ENCODE results near the gene DMD. TPM values are rescaled to one million over a fixed set of nuclear protein-coding genes. Genes with fewer than 3 reads are reported as not detected.
A peak's percentile ranks its signal among the peaks of the same experiment; 100 is the strongest.

The DMD gene
- total RNA-seq, 1 donor from 2014 or later: 30.6 TPM

DNA sequence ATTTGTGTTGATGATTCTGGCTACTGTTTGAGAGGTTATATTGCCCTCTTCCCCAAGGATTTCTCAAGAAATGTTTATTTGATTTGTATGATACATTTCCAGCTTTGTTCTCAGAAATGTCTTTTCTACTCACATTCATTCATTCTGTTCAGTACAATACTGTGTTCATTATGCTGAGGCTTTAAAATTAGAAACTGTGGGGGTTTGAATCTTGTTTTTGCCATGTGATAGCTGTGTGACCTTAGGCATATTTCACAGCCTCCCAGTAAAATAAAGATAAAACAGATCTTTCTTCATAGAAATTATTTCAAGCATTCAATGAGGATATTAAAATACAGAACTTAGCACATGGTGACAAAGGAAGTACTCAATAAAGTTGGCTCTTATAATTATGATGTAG is 123.9 kb downstream of the DMD start:
- no peaks in the 10 kb centered on the region for H3K9me3 Mint-ChIP-seq
- Histone ChIP-seq H3K27me3 (no peaks in the 10 kb centered on the region), H3K4me1 (no peaks in the 10 kb centered on the region), H3K4me2 (no peak overlapping the region), H4K20me1 (ENCODE audit: low read depth) (no peaks in the 10 kb centered on the region), H3K27ac (no peak overlapping the region), H3F3A (ENCODE audit: low read depth) (no peaks in the 10 kb centered on the region), H3K4me3 (no peak overlapping the region), H3K9me3 (ENCODE audit: low read depth) (no peaks in the 10 kb centered on the region), H3K79me2 (ENCODE audit: low read depth) (no peaks in the 10 kb centered on the region), H2AFZ (replicated peaks) (no peak overlapping the region), H3K9ac (no peak overlapping the region), H3K36me3 (no peaks in the 10 kb centered on the region)
- no peaks in the 10 kb centered on the region for H3K36me3 Mint-ChIP-seq
- no peaks in the 10 kb centered on the region for H3K27me3 Mint-ChIP-seq (ENCODE audit: insufficient read depth, low read depth)
- DNase-seq (ENCODE audit: low spot score): no peak
- no peak overlapping the region for H3K4me3 Mint-ChIP-seq
- TF ChIP-seq EZH2 (IDR thresholded peaks at IDR 0.05): no peak
- TF ChIP-seq, protein P1, sequence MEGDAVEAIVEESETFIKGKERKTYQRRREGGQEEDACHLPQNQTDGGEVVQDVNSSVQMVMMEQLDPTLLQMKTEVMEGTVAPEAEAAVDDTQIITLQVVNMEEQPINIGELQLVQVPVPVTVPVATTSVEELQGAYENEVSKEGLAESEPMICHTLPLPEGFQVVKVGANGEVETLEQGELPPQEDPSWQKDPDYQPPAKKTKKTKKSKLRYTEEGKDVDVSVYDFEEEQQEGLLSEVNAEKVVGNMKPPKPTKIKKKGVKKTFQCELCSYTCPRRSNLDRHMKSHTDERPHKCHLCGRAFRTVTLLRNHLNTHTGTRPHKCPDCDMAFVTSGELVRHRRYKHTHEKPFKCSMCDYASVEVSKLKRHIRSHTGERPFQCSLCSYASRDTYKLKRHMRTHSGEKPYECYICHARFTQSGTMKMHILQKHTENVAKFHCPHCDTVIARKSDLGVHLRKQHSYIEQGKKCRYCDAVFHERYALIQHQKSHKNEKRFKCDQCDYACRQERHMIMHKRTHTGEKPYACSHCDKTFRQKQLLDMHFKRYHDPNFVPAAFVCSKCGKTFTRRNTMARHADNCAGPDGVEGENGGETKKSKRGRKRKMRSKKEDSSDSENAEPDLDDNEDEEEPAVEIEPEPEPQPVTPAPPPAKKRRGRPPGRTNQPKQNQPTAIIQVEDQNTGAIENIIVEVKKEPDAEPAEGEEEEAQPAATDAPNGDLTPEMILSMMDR (IDR thresholded peaks at IDR 0.05): no peak
- TF ChIP-seq EZH2phosphoT487 (IDR thresholded peaks at IDR 0.05): no peak
- H3K27ac Mint-ChIP-seq: no peak overlapping the region
- H3K4me1 Mint-ChIP-seq: no peaks in the 10 kb centered on the region

DNA sequence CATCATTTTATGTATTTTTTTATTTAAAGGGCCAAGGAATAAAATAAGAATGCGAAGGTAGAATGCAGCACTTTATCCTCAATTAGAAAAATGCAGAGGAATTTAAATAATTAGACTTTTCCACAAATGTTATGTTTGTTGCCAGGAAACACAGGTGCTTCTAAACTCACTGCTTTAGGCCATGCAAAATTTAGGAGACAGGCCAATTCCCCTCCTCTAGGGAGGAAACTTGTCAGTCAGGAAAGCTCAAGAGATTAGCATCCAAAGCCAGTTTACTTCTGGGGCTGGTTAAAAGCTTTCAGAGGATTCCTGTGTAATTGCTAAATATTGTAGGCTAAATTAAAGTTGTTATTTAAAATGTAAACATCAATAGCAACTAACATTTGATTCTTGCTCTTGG is 124.5 kb downstream of the DMD start:
- DNase-seq (ENCODE audit: low spot score): peak; percentile 19
- Histone ChIP-seq H3K36me3 (no peaks in the 10 kb centered on the region), H3K27me3 (no peaks in the 10 kb centered on the region), H3F3A (ENCODE audit: low read depth) (no peaks in the 10 kb centered on the region), H4K20me1 (ENCODE audit: low read depth) (no peaks in the 10 kb centered on the region), H2AFZ (replicated peaks) (no peak overlapping the region), H3K27ac (no peak overlapping the region), H3K4me1 (no peaks in the 10 kb centered on the region), H3K79me2 (ENCODE audit: low read depth) (no peaks in the 10 kb centered on the region), H3K4me3 (no peak overlapping the region), H3K4me2 (no peak overlapping the region), H3K9ac (no peak overlapping the region), H3K9me3 (ENCODE audit: low read depth) (no peaks in the 10 kb centered on the region)
- no peak for TF ChIP-seq EZH2 (IDR thresholded peaks at IDR 0.05)
- TF ChIP-seq, protein P1 (IDR thresholded peaks at IDR 0.05): no peak
- TF ChIP-seq EZH2phosphoT487 (IDR thresholded peaks at IDR 0.05): no peak
- no peaks in the 10 kb centered on the region for H3K9me3 Mint-ChIP-seq
- no peaks in the 10 kb centered on the region for H3K36me3 Mint-ChIP-seq
- H3K27me3 Mint-ChIP-seq (ENCODE audit: insufficient read depth, low read depth): no peaks in the 10 kb centered on the region
- no peaks in the 10 kb centered on the region for H3K4me1 Mint-ChIP-seq
- H3K27ac Mint-ChIP-seq: no peak overlapping the region
- H3K4me3 Mint-ChIP-seq: no peak overlapping the region

DNA sequence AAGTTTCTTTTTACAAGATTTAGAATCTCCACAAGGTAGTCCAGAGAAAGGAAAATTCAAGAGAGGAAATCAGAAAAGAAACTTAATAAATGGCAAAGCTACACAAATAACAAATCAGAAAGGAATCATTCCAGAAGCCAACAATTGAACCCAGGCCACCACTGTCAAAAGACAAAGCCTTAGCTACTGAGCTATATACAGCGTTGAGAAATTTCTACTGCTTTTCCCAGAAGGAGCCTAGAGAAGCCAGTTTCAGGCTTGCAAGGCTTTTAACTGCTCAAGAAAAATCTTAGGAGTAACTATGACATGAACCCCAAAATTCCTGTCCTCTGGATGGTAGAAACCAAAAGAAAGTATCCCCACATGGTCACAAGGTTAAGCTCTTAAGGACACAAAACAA is 129.0 kb downstream of the DMD start:
- H3K4me1 ChIP-seq: no peaks in the 10 kb centered on the region
- no peaks in the 10 kb centered on the region for H3K36me3 ChIP-seq
- no peaks in the 10 kb centered on the region for H3K27me3 Mint-ChIP-seq (ENCODE audit: insufficient read depth, low read depth)
- H3K27me3 ChIP-seq: no peaks in the 10 kb centered on the region
- H3K27ac ChIP-seq: no peak overlapping the region
- no peak overlapping the region for H3K4me3 ChIP-seq
- peak overlapping the region; percentile 13 for H2AFZ ChIP-seq (replicated peaks)
- H4K20me1 ChIP-seq (ENCODE audit: low read depth): no peaks in the 10 kb centered on the region
- H3K9me3 Mint-ChIP-seq: peaks cover 3% of the 10 kb centered on the region
- peaks cover 3% of the 10 kb centered on the region for H3K9me3 ChIP-seq (ENCODE audit: low read depth)
- H3K4me1 Mint-ChIP-seq: no peaks in the 10 kb centered on the region
- no peaks in the 10 kb centered on the region for H3K79me2 ChIP-seq (ENCODE audit: low read depth)
- no peaks in the 10 kb centered on the region for H3F3A ChIP-seq (ENCODE audit: low read depth)
- no peak for DNase-seq (ENCODE audit: low spot score)
- TF ChIP-seq, protein P1 (IDR thresholded peaks at IDR 0.05): no peak
- TF ChIP-seq EZH2phosphoT487 (IDR thresholded peaks at IDR 0.05): no peak
- no peak for TF ChIP-seq EZH2 (IDR thresholded peaks at IDR 0.05)
- H3K36me3 Mint-ChIP-seq: no peaks in the 10 kb centered on the region
- H3K9ac ChIP-seq: no peak overlapping the region
- no peak overlapping the region for H3K4me2 ChIP-seq
- H3K4me3 Mint-ChIP-seq: no peak overlapping the region
- H3K27ac Mint-ChIP-seq: no peak overlapping the region

All from neural progenitor cell (in vitro differentiated cells).